Mucosa of descending colon (tissue), 3 donors: ENCODE results near the gene SERTAD4. TPM values are rescaled to one million over a fixed set of nuclear protein-coding genes. Genes with fewer than 3 reads are reported as not detected.
"Not testable (repeated sequence)": the region's sequence is repeated elsewhere in the genome, so short reads cannot be mapped to it uniquely, and the experiment has no call there.

Experiments used
- ATAC-seq: fragments of 200-7000 bp; cut with Tn5 transposase; one replicate; pipeline ENCODE4 v1.9.1; 2020; ENCODE audit warnings: mild to moderate bottlenecking, moderate library complexity
- DNase-seq, 3 donors: peaks; one replicate each; pipeline ENCODE4 v3.0.0-alpha.2; 2020
- H3K36me3 ChIP-seq: fragments of 200-600 bp; one replicate; pipeline ENCODE4 v1.8.0; 2021; ENCODE audit warnings: low read depth, mild to moderate bottlenecking
- H3K4me1 ChIP-seq: fragments of 200-600 bp; one replicate; pipeline ENCODE4 v1.8.0; 2021; ENCODE audit warnings: low read depth, mild to moderate bottlenecking
- H3K4me3 ChIP-seq: fragments of 200-600 bp; one replicate; pipeline ENCODE4 v1.8.0; 2021; ENCODE audit warnings: mild to moderate bottlenecking
- H3K9me3 ChIP-seq: fragments of 200-600 bp; one replicate; pipeline ENCODE4 v1.8.0; 2021; ENCODE audit warnings: mild to moderate bottlenecking
- CTCF ChIP-seq: fragments of 200-600 bp; IDR thresholded peaks from one replicate; pipeline ENCODE4 v1.8.0; 2022; ENCODE audit warnings: antibody characterized with exemption, mild to moderate bottlenecking
- intact Hi-C, 2 donors: fragments of 100-400 bp; cut with DNase I in 1 of 2; cut with micrococcal nuclease in 1 of 2; formaldehyde crosslinking; loops; one replicate each; pipeline versions ENCODE4 v1.11.0 to v1.11.1; 2022; cut with DNase I, micrococcal nuclease
- total RNA-seq, 3 donors: library from RNA; stranded (reverse); fragmentation: NEBNext Ultra II Directional in 2 of 3; extraction: Animal tissue kit (Norgen Biotek cat#: 25700) in 2 of 3; gene quantifications; one replicate each; pipeline versions ENCODE4 v1.2.1 to v1.2.4, GENCODE V29; 2021 to 2023
- donor health status: DM: no; HTN: no; CAD: no; lungs with moderate emphysema.
- donor health status: DM: no; HTN: no; CAD: no.
- donor health status: DM: no; HTN: yes; CAD: no.

Gene SERTAD4
- total RNA-seq, 3 donors from 2014 or later: 4.2 to 17.1 (median 6.0) TPM

- Histone ChIP-seq H3K9me3 (no peaks in the 10 kb centered on the region), H3K4me1 (no peaks in the 10 kb centered on the region), H3K36me3 (no peaks in the 10 kb centered on the region), H3K4me3 (no peak overlapping the region)
- ATAC-seq: no peak
- TF ChIP-seq CTCF: no peak
- intact Hi-C loops: no loop called here
- no peak for DNase-seq
Measured at GRCh38 chr1:210262897-210263272, 30.3 kb downstream of the SERTAD4 start.

- intact Hi-C loops: no loop called here
- Histone ChIP-seq H3K4me3 (no peak overlapping the region), H3K4me1 (no peaks in the 10 kb centered on the region), H3K9me3 (no peaks in the 10 kb centered on the region), H3K36me3 (no peaks in the 10 kb centered on the region)
- ATAC-seq (no peak), DNase-seq (no peak)
- no peak for TF ChIP-seq CTCF
Measured at GRCh38 chr1:210263963-210264362, 31.4 kb downstream of the SERTAD4 start.

- intact Hi-C loops: no loop called here
- H3K4me3 ChIP-seq: no peak overlapping the region
- H3K36me3 ChIP-seq: no peaks in the 10 kb centered on the region
- H3K4me1 ChIP-seq: no peaks in the 10 kb centered on the region
- no peak for TF ChIP-seq CTCF
- DNase-seq (no peak), ATAC-seq (no peak)
- no peaks in the 10 kb centered on the region for H3K9me3 ChIP-seq
Measured at GRCh38 chr1:210264496-210265380, 32.1 kb downstream of the SERTAD4 start.

GRCh38 chr1:210265392-210265955 lies 32.9 kb downstream of the SERTAD4 start:
- H3K4me3 ChIP-seq, intact Hi-C loops, H3K36me3 ChIP-seq, H3K4me1 ChIP-seq, H3K9me3 ChIP-seq, ATAC-seq, DNase-seq: not testable (repeated sequence)

GRCh38 chr1:210269981-210270380 lies 37.4 kb downstream of the SERTAD4 start:
- no peaks in the 10 kb centered on the region for H3K36me3 ChIP-seq
- ATAC-seq: no peak
- no peaks in the 10 kb centered on the region for H3K9me3 ChIP-seq
- TF ChIP-seq CTCF: no peak
- no peak for DNase-seq
- no peaks in the 10 kb centered on the region for H3K4me1 ChIP-seq
- no peak overlapping the region for H3K4me3 ChIP-seq
- intact Hi-C loops: no loop called here

GRCh38 chr1:210272666-210273065 lies 40.1 kb downstream of the SERTAD4 start:
- DNase-seq (no peak), ATAC-seq (no peak)
- intact Hi-C loops: no loop called here
- no peaks in the 10 kb centered on the region for H3K4me1 ChIP-seq
- no peak for TF ChIP-seq CTCF
- H3K9me3 ChIP-seq: no peaks in the 10 kb centered on the region
- no peaks in the 10 kb centered on the region for H3K36me3 ChIP-seq
- H3K4me3 ChIP-seq: no peak overlapping the region
